Kidney (tissue), 14 donors: ENCODE measurements around the gene CYS1. TPM values are rescaled to one million over a fixed set of nuclear protein-coding genes. Genes with fewer than 3 reads are reported as not detected.

Experiments
- DNase-seq, 5 donors: peaks; one replicate each; pipeline ENCODE4 v3.0.0-alpha.2; 2013 to 2020
- FAIRE-seq: peaks from 2 replicates; lab custom pipeline; 2012; peaks lifted over from hg19 to GRCh38; lab: Jason Lieb, UNC
- H3K27ac ChIP-seq, 2 donors: one replicate each; pipeline ENCODE4 v1.7.0; 2013; ENCODE audit warnings: low read depth in 2 of 2, low read length in 2 of 2, inconsistent platforms in 1 of 2
- H3K27me3 ChIP-seq: one replicate; pipeline ENCODE4 v1.7.1; 2013; ENCODE audit warnings: low read length, inconsistent platforms; ENCODE audit not compliant: control insufficient read depth, insufficient read depth
- H3K36me3 ChIP-seq, 3 donors: one replicate each; pipeline versions ENCODE4 v1.7.0 to v1.7.1; 2013; ENCODE audit warnings: low read length in 3 of 3, control low read depth in 1 of 3, inconsistent platforms in 1 of 3; ENCODE audit not compliant: insufficient read depth in 3 of 3, control insufficient read depth in 2 of 3
- H3K4me1 ChIP-seq, 3 donors: one replicate each; pipeline versions ENCODE4 v1.7.0 to v1.7.1; 2013; ENCODE audit warnings: low read length in 3 of 3, inconsistent platforms in 1 of 3, low read depth in 1 of 3; ENCODE audit not compliant: control insufficient read depth in 2 of 3, insufficient read depth in 2 of 3
- H3K4me3 ChIP-seq, 3 donors: one replicate each; pipeline versions ENCODE4 v1.7.0 to v1.8.1; 2013; ENCODE audit warnings: low read length in 3 of 3, control low read depth in 1 of 3, inconsistent platforms in 1 of 3
- H3K9ac ChIP-seq, 3 donors: one replicate each; pipeline versions ENCODE4 v1.7.0 to v1.7.1; 2013; ENCODE audit warnings: low read length in 3 of 3, control low read depth in 1 of 3, inconsistent platforms in 1 of 3
- H3K9me3 ChIP-seq, 3 donors: one replicate each; pipeline versions ENCODE4 v1.7.0 to v1.7.1; 2013; ENCODE audit warnings: low read length in 3 of 3, control low read depth in 1 of 3, inconsistent platforms in 1 of 3; ENCODE audit not compliant: control insufficient read depth in 2 of 3, insufficient read depth in 1 of 3
- CTCF ChIP-seq: IDR thresholded peaks from 3 replicates; pipeline ENCODE4 v1.5.1; 2012; ENCODE audit warnings: mild to moderate bottlenecking, moderate library complexity, borderline replicate concordance; ENCODE audit not compliant: insufficient read depth; ENCODE audit errors: extremely low read depth
- intact Hi-C: fragments of 100-400 bp; cut with DNase I; formaldehyde crosslinking; loops from one replicate; pipeline ENCODE4 v1.11.1; 2022
- polyA plus RNA-seq: library from polyadenylated mRNA; stranded (reverse); fragments of 350-450 nt; fragmentation: Illumina TruSeq; extraction: RNeasy Lipid Tissue Mini Kit (QIAGEN cat#74804); gene quantifications from one replicate; pipeline ENCODE4 v1.2.3, GENCODE V29; 2014; ENCODE audit warnings: low read depth, low replicate concordance; ENCODE audit not compliant: insufficient read depth
- total RNA-seq: library from RNA; stranded (reverse); fragmentation: NEBNext Ultra II Directional; extraction: Animal tissue kit (Norgen Biotek cat#: 25700); gene quantifications from one replicate; pipeline ENCODE4 v1.2.1, GENCODE V29; 2021
- donor health status: control.
- donor health status: control.
- donor health status: control.
- donor health status: control.
- donor health status: control.
- donor health status: DM: yes; HTN: yes; CAD: no.
- donor health status: Normal renal cell carcinoma (clear cell type).

CYS1 gene
- total and polyA plus RNA-seq, 2 donors from 2014 or later: 245 to 276 TPM

DNA sequence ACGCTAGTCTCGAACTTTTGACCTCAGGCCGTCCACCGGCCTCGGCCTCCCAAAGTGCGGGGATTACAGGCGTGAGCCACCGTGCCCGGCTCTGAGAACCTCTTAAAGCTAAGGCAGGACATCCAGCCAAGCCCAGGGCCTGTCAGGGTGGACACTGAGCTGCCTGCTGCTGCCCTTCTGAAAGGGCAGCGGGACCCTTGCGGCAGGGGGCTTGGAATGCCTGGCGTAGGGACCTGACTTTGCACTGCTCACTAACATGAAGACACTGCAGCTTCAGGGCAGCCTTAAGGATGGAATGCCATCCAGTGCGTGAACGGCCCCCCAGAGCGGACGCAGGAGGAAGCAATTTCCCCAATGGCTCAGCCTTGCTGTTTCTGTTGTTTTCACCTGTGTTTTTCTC lies 9.0 kb downstream of the CYS1 start:
- DNase-seq (peak in 1 of 5 donors; percentile 45), FAIRE-seq (no peak)
- peaks cover 0 to 21% (median 13%) of the 10 kb centered on the region in 3 donors for H3K4me1 ChIP-seq
- H3K4me3 ChIP-seq: no peak overlapping the region
- TF ChIP-seq CTCF: no peak
- H3K9me3 ChIP-seq: no peaks in the 10 kb centered on the region
- H3K9ac ChIP-seq: no peak overlapping the region
- no peaks in the 10 kb centered on the region for H3K27me3 ChIP-seq
- peaks cover 0 to 4% (median 0%) of the 10 kb centered on the region in 3 donors for H3K36me3 ChIP-seq
- intact Hi-C loops: loop anchor here (10.0 kb wide), 1 partner anchor 364 kb away; no protein-coding TSS in a partner anchor
- no peak overlapping the region for H3K27ac ChIP-seq

DNA sequence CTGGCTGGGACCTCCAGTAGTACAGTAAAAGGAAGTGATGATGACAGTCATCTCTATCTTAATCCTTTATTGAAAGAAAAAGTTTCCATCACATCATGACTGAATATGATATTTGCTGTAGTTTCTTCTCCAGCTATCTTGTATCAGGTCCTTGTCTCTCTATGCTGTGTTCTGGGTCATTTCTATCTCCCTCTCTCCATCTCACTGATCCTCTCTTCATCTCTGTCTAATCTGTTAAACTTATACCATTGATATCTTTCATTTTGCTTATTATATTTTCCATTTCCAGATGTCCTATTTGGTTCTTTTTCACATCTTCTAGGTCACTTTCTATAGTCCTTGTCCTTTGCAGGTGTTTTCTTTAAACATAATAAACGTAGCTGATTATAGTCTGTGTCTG lies 12.3 kb downstream of the CYS1 start:
- FAIRE-seq (no peak), DNase-seq (no peak)
- intact Hi-C loops: no loop called here
- Histone ChIP-seq H3K27ac (no peak overlapping the region), H3K4me3 (no peak overlapping the region), H3K9me3 (no peaks in the 10 kb centered on the region), H3K36me3 (peaks cover 0 to 18% (median 5%) of the 10 kb centered on the region in 3 donors), H3K9ac (no peak overlapping the region), H3K27me3 (no peaks in the 10 kb centered on the region), H3K4me1 (peaks cover 0 to 16% (median 7%) of the 10 kb centered on the region in 3 donors)
- TF ChIP-seq CTCF: no peak

DNA sequence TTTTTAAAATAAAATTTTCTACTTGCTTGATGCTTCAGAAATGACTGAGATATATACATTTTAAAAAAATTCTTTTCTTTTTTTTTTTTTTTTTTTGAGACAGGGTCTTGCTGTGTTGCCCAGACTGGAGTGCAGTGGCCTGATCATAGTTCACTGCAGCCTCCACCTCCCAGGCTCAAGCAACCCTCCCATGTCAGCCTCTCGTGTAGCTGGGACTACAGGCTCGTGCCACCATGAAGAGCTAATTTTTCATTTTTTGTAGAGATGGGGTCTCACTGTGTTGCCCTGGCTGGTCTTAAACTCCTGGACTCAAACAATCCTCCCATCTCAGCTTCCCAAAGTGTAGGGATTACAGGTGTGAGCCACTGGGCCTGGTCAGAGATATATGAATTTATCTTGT lies 12.9 kb downstream of the CYS1 start:
- Histone ChIP-seq H3K9ac (no peak overlapping the region), H3K4me3 (no peak overlapping the region), H3K27ac (no peak overlapping the region), H3K4me1 (peaks cover 0 to 13% (median 9%) of the 10 kb centered on the region in 3 donors), H3K36me3 (peaks cover 0 to 21% (median 5%) of the 10 kb centered on the region in 3 donors), H3K27me3 (no peaks in the 10 kb centered on the region), H3K9me3 (no peaks in the 10 kb centered on the region)
- TF ChIP-seq CTCF: no peak
- DNase-seq: no peak
- FAIRE-seq: no peak
- intact Hi-C loops: no loop called here

DNA sequence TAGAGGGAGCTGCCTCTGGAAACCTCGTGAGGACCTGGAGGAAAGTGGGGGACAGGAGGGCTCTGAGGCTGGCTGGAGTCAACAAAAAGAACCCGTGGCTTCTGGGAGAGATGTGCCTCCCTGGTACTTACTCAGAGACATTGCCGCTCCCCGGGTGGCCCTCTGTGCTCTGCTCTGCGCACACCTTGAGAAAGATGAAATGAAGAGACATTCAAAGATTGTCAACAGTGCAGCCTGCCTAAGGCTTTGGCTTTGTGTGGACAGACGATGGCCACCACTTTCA lies 14.5 kb downstream of the CYS1 start:
- DNase-seq: peak in 1 of 5 donors; percentile 17
- intact Hi-C loops: no loop called here
- Histone ChIP-seq H3K9me3 (no peaks in the 10 kb centered on the region), H3K4me3 (no peak overlapping the region), H3K4me1 (peaks cover 0 to 10% (median 5%) of the 10 kb centered on the region in 3 donors), H3K36me3 (peaks cover 0 to 21% (median 5%) of the 10 kb centered on the region in 3 donors), H3K9ac (no peak overlapping the region), H3K27me3 (no peaks in the 10 kb centered on the region), H3K27ac (no peak overlapping the region)
- no peak for FAIRE-seq
- no peak for TF ChIP-seq CTCF
